Measurements from ENCODE around the gene HIVEP3. TPM values are rescaled to one million over a fixed set of nuclear protein-coding genes. Genes with fewer than 3 reads are reported as not detected.

Gene HIVEP3
- total RNA-seq, 4 donors from 2014 or later = 5.3 to 17.3 (median 9.1) TPM

GRCh38 chr1:41481109-41481775, 437.5 kb downstream of the HIVEP3 start:
- intact Hi-C loops (cut with DNase I; ENCODE audit: low total_unique reads) = no loop called here
- TF ChIP-seq CTCF (IDR thresholded peaks at IDR 0.05) (no peak), POLR2A (IDR thresholded peaks at IDR 0.05) (no peak)
- WGBS, 2 donors = 75 to 90% methylated on average over 13 to 15 of the region's 15 CpGs
- no peak for DNase-seq (ENCODE audit: low spot score in 2 of 2)
- H3K4me3 ChIP-seq (ENCODE audit: low read depth, poor library complexity, severe bottlenecking) = no peak overlapping the region

- intact Hi-C loops (cut with DNase I; ENCODE audit: low total_unique reads) = no loop called here
- WGBS, 2 donors = 93 to 95% methylated on average over 10 of the region's 10 CpGs
- H3K4me3 ChIP-seq (ENCODE audit: low read depth, poor library complexity, severe bottlenecking) = no peak overlapping the region
- TF ChIP-seq CTCF (IDR thresholded peaks at IDR 0.05) (no peak), POLR2A (IDR thresholded peaks at IDR 0.05) (no peak)
- DNase-seq (ENCODE audit: low spot score in 2 of 2) = no peak
These were observed 438.3 kb downstream of the HIVEP3 start for GRCh38 chr1:41480204-41481108.

- no peak for DNase-seq (ENCODE audit: low spot score in 2 of 2)
- intact Hi-C loops (cut with DNase I; ENCODE audit: low total_unique reads) = no loop called here
- WGBS, 2 donors = 84 to 89% methylated on average over 3 of the region's 3 CpGs
- TF ChIP-seq CTCF (IDR thresholded peaks at IDR 0.05) (no peak), POLR2A (IDR thresholded peaks at IDR 0.05) (no peak)
- no peak overlapping the region for H3K4me3 ChIP-seq (ENCODE audit: low read depth, poor library complexity, severe bottlenecking)
These were observed 438.9 kb downstream of the HIVEP3 start for GRCh38 chr1:41479808-41480160.

GRCh38 chr1:41479000-41479807, 439.5 kb downstream of the HIVEP3 start:
- WGBS, 2 donors = 66 to 68% methylated on average over 17 to 19 of the region's 19 CpGs
- intact Hi-C loops (cut with DNase I; ENCODE audit: low total_unique reads) = no loop called here
- peak in 1 of 2 donors; percentile 84 for DNase-seq (ENCODE audit: low spot score in 2 of 2)
- TF ChIP-seq CTCF (IDR thresholded peaks at IDR 0.05) (no peak), POLR2A (IDR thresholded peaks at IDR 0.05) (no peak)
- H3K4me3 ChIP-seq (ENCODE audit: low read depth, poor library complexity, severe bottlenecking) = no peak overlapping the region

GRCh38 chr1:41478118-41478748, 440.5 kb downstream of the HIVEP3 start:
- intact Hi-C loops (cut with DNase I; ENCODE audit: low total_unique reads) = no loop called here
- TF ChIP-seq POLR2A (IDR thresholded peaks at IDR 0.05) = no peak
- TF ChIP-seq CTCF (IDR thresholded peaks at IDR 0.05) = no peak
- WGBS, 2 donors = 71 to 78% methylated on average over 11 to 12 of the region's 12 CpGs
- DNase-seq (ENCODE audit: low spot score in 2 of 2) = peak in 1 of 2 donors; percentile 86
- no peak overlapping the region for H3K4me3 ChIP-seq (ENCODE audit: low read depth, poor library complexity, severe bottlenecking)

All from lower leg skin (tissue), 4 donors.